Activated CD4-positive, alpha-beta T cell treated with anti-CD3 and anti-CD28 coated beads for 36 hours (primary cell): ENCODE measurements around the gene LINC00237. TPM values are rescaled to one million over a fixed set of nuclear protein-coding genes. Genes with fewer than 3 reads are reported as not detected.

Experiments used
- ATAC-seq: fragments of 200-7000 bp; cut with Tn5 transposase; one replicate; pipeline ENCODE4 v1.10.0; 2021; ENCODE audit warnings: mild to moderate bottlenecking, moderate library complexity
- CTCF ChIA-PET: fragments of 350-600 bp; sonication (Branson Sonifier 250); formaldehyde crosslinking; loops from one replicate; lab custom pipeline; 2021; ENCODE audit warnings: antibody characterized with exemption; lab: Charles Lee
- POLR2A ChIA-PET: fragments of 350-600 bp; sonication (Branson Sonifier 250); formaldehyde crosslinking; loops from one replicate; lab custom pipeline; 2021; ENCODE audit warnings: antibody characterized with exemption, inconsistent platforms; lab: Charles Lee
- DNase-seq: peaks from one replicate; pipeline ENCODE4 v3.0.0-alpha.2; 2020
- H3K27ac Mint-ChIP-seq: one replicate; pipeline ENCODE4 v1.8.0; 2021; ENCODE audit warnings: mixed read lengths
- H3K27me3 Mint-ChIP-seq: one replicate; pipeline ENCODE4 v1.8.0; 2021; ENCODE audit warnings: mixed read lengths
- H3K36me3 Mint-ChIP-seq: one replicate; pipeline ENCODE4 v1.8.0; 2021; ENCODE audit warnings: low read depth, mixed read lengths
- H3K4me1 Mint-ChIP-seq: one replicate; pipeline ENCODE4 v1.8.0; 2021; ENCODE audit warnings: mixed read lengths
- H3K4me3 Mint-ChIP-seq: one replicate; pipeline ENCODE4 v1.8.0; 2021; ENCODE audit warnings: mild to moderate bottlenecking, moderate library complexity, mixed read lengths
- H3K9me3 Mint-ChIP-seq: one replicate; pipeline ENCODE4 v1.8.0; 2021; ENCODE audit warnings: low read depth, mixed read lengths
- intact Hi-C, 2 experiments: fragments of 100-400 bp; cut with DNase I in 1 of 2; cut with micrococcal nuclease in 1 of 2; formaldehyde crosslinking; loops; one replicate each; pipeline versions ENCODE4 v1.14.2 to v1.15.1; 2022 to 2024; cut with DNase I, micrococcal nuclease
- total RNA-seq, 2 experiments: library from RNA; stranded (reverse); gene quantifications; one replicate each; pipeline ENCODE4 v1.2.3, GENCODE V29; 2021

Gene LINC00237
- total RNA-seq, 2 experiments from 2014 or later: not detected

GRCh38 chr20:21096321-21097043, 9.7 kb downstream of the LINC00237 start:
- Mint-ChIP-seq H3K4me3 (no peak overlapping the region), H3K9me3 (no peaks in the 10 kb centered on the region), H3K36me3 (no peaks in the 10 kb centered on the region), H3K4me1 (peaks cover 16% of the 10 kb centered on the region), H3K27ac (no peak overlapping the region), H3K27me3 (peaks cover 57% of the 10 kb centered on the region)
- intact Hi-C loops: no loop called here
- peak; percentile 24 for DNase-seq
- ATAC-seq: peak; percentile 53
- POLR2A ChIA-PET: no interaction called here
- CTCF ChIA-PET: no interaction called here

- CTCF ChIA-PET: no interaction called here
- H3K36me3 Mint-ChIP-seq: no peaks in the 10 kb centered on the region
- H3K9me3 Mint-ChIP-seq: no peaks in the 10 kb centered on the region
- no peak for DNase-seq
- H3K27ac Mint-ChIP-seq: no peak overlapping the region
- peaks cover 56% of the 10 kb centered on the region for H3K27me3 Mint-ChIP-seq
- no peak for ATAC-seq
- no peaks in the 10 kb centered on the region for H3K4me1 Mint-ChIP-seq
- intact Hi-C loops: no loop called here
- no peak overlapping the region for H3K4me3 Mint-ChIP-seq
- POLR2A ChIA-PET: no interaction called here
Measured at GRCh38 chr20:21092806-21093205, 13.4 kb downstream of the LINC00237 start.

GRCh38 chr20:21090721-21091120, 15.4 kb downstream of the LINC00237 start:
- POLR2A ChIA-PET: no interaction called here
- Mint-ChIP-seq H3K27ac (no peak overlapping the region), H3K4me3 (no peak overlapping the region), H3K36me3 (no peaks in the 10 kb centered on the region), H3K9me3 (no peaks in the 10 kb centered on the region), H3K4me1 (no peaks in the 10 kb centered on the region), H3K27me3 (peaks cover 51% of the 10 kb centered on the region)
- DNase-seq: no peak
- CTCF ChIA-PET: interaction anchor here (1.0 kb wide), 1 partner anchor 8 kb away, joined by 3 read pairs; no protein-coding TSS in a partner anchor
- no peak for ATAC-seq
- intact Hi-C loops: no loop called here

- peaks cover 50% of the 10 kb centered on the region for H3K27me3 Mint-ChIP-seq
- DNase-seq (no peak), ATAC-seq (no peak)
- POLR2A ChIA-PET: no interaction called here
- no peak overlapping the region for H3K4me3 Mint-ChIP-seq
- intact Hi-C loops: no loop called here
- no peak overlapping the region for H3K27ac Mint-ChIP-seq
- no peaks in the 10 kb centered on the region for H3K4me1 Mint-ChIP-seq
- CTCF ChIA-PET: no interaction called here
- H3K36me3 Mint-ChIP-seq: no peaks in the 10 kb centered on the region
- H3K9me3 Mint-ChIP-seq: no peaks in the 10 kb centered on the region
Measured at GRCh38 chr20:21090111-21090618, 16.0 kb downstream of the LINC00237 start.

GRCh38 chr20:21089391-21089790, 16.8 kb downstream of the LINC00237 start:
- ATAC-seq (no peak), DNase-seq (no peak)
- H3K4me3 Mint-ChIP-seq: no peak overlapping the region
- ChIA-PET POLR2A (no interaction called here), CTCF (no interaction called here)
- no peaks in the 10 kb centered on the region for H3K9me3 Mint-ChIP-seq
- no peak overlapping the region for H3K27ac Mint-ChIP-seq
- intact Hi-C loops: no loop called here
- H3K36me3 Mint-ChIP-seq: no peaks in the 10 kb centered on the region
- H3K4me1 Mint-ChIP-seq: no peaks in the 10 kb centered on the region
- H3K27me3 Mint-ChIP-seq: peaks cover 56% of the 10 kb centered on the region

GRCh38 chr20:21087862-21088540, 18.2 kb downstream of the LINC00237 start:
- DNase-seq: no peak
- ChIA-PET CTCF (interaction anchor here (0.6 to 0.8 kb wide), 2 partner anchors 106 to 1887 kb away, joined by 3 to 4 read pairs; no protein-coding TSS in a partner anchor), POLR2A (no interaction called here)
- Mint-ChIP-seq H3K4me1 (no peaks in the 10 kb centered on the region), H3K36me3 (no peaks in the 10 kb centered on the region), H3K9me3 (no peaks in the 10 kb centered on the region), H3K27me3 (peaks cover 51% of the 10 kb centered on the region), H3K4me3 (no peak overlapping the region), H3K27ac (no peak overlapping the region)
- ATAC-seq: no peak
- intact Hi-C loops: no loop called here

- no peak overlapping the region for H3K27ac Mint-ChIP-seq
- no peaks in the 10 kb centered on the region for H3K4me1 Mint-ChIP-seq
- intact Hi-C loops: no loop called here
- H3K4me3 Mint-ChIP-seq: no peak overlapping the region
- H3K27me3 Mint-ChIP-seq: peaks cover 40% of the 10 kb centered on the region
- POLR2A ChIA-PET: no interaction called here
- ATAC-seq: no peak
- H3K36me3 Mint-ChIP-seq: no peaks in the 10 kb centered on the region
- no peaks in the 10 kb centered on the region for H3K9me3 Mint-ChIP-seq
- CTCF ChIA-PET: no interaction called here
- DNase-seq: no peak
Measured at GRCh38 chr20:21083825-21084325, 22.3 kb downstream of the LINC00237 start.

- Mint-ChIP-seq H3K4me3 (no peak overlapping the region), H3K9me3 (no peaks in the 10 kb centered on the region)
- no peak for ATAC-seq
Measured at GRCh38 chr20:21082584-21082983, 23.6 kb downstream of the LINC00237 start.

GRCh38 chr20:21077809-21078345, 28.3 kb downstream of the LINC00237 start:
- Mint-ChIP-seq H3K9me3 (no peaks in the 10 kb centered on the region), H3K4me1 (no peaks in the 10 kb centered on the region), H3K4me3 (no peak overlapping the region), H3K27me3 (peaks cover 33% of the 10 kb centered on the region), H3K36me3 (no peaks in the 10 kb centered on the region), H3K27ac (no peak overlapping the region)
- DNase-seq (no peak), ATAC-seq (no peak)
- ChIA-PET POLR2A (no interaction called here), CTCF (no interaction called here)
- intact Hi-C loops: no loop called here

More at GRCh38 chr20:21082584-21082983, 23.6 kb downstream of the LINC00237 start:
- POLR2A ChIA-PET: no interaction called here
- Mint-ChIP-seq H3K27me3 (peaks cover 44% of the 10 kb centered on the region), H3K4me1 (no peaks in the 10 kb centered on the region), H3K36me3 (no peaks in the 10 kb centered on the region), H3K27ac (no peak overlapping the region)
- DNase-seq: no peak
- intact Hi-C loops: no loop called here
- CTCF ChIA-PET: interaction anchor here (1.1 kb wide), 1 partner anchor 9 kb away, joined by 3 read pairs; no protein-coding TSS in a partner anchor

GRCh38 chr20:21076073-21076472, 30.1 kb downstream of the LINC00237 start:
- H3K4me3 Mint-ChIP-seq: no peak overlapping the region
- ChIA-PET CTCF (interaction anchor here (1.3 kb wide), 1 partner anchor 28 kb away, joined by 5 read pairs; no protein-coding TSS in a partner anchor), POLR2A (no interaction called here)
- intact Hi-C loops: no loop called here
- H3K27ac Mint-ChIP-seq: no peak overlapping the region
- no peaks in the 10 kb centered on the region for H3K4me1 Mint-ChIP-seq
- no peak for ATAC-seq
- no peak for DNase-seq
- H3K36me3 Mint-ChIP-seq: no peaks in the 10 kb centered on the region
- H3K27me3 Mint-ChIP-seq: peaks cover 28% of the 10 kb centered on the region
- H3K9me3 Mint-ChIP-seq: no peaks in the 10 kb centered on the region

GRCh38 chr20:21075471-21075870, 30.7 kb downstream of the LINC00237 start:
- CTCF ChIA-PET: interaction anchor here (1.3 kb wide), 1 partner anchor 27 kb away, joined by 5 read pairs; no protein-coding TSS in a partner anchor
- Mint-ChIP-seq H3K27me3 (peaks cover 29% of the 10 kb centered on the region), H3K4me3 (no peak overlapping the region), H3K4me1 (no peaks in the 10 kb centered on the region), H3K9me3 (no peaks in the 10 kb centered on the region), H3K36me3 (no peaks in the 10 kb centered on the region), H3K27ac (no peak overlapping the region)
- ATAC-seq (no peak), DNase-seq (no peak)
- intact Hi-C loops: no loop called here
- POLR2A ChIA-PET: interaction anchor here (0.7 kb wide), 1 partner anchor 28 kb away, joined by 6 read pairs; no protein-coding TSS in a partner anchor
